ENCODE measurements around the gene HCRTR1.

The HCRTR1 gene

DNA sequence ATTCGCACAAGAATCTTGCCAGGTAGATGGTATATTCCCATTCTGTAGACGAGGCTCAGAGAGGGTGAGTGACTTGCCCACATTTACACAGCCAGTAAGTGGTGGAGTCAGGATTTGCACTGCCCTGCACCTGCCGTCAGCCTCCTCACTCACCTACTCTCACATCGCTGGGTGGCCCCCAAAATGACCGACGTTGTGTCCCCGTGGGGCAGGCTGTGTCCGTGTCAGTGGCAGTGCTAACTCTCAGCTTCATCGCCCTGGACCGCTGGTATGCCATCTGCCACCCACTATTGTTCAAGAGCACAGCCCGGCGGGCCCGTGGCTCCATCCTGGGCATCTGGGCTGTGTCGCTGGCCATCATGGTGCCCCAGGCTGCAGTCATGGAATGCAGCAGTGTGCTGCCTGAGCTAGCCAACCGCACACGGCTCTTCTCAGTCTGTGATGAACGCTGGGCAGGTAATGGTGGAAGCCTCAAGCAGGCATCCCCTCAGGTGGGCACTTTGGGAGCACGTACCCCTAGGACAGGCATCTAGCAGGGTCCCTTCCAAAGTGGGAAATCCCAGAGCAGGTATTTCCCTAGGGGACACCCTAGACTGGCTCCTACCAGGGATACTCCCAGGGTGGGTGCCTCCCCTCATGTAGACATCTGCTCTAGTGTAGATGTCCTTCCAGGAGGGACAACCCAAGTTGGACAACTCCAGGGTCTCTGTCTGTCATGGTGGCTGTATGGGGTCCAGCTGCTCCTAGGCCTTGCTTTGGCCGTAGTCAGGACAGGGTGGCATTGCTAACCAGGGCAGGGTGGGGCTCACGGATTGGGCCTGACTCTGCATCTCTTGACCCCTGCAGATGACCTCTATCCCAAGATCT is 3.4 kb downstream of the HCRTR1 start:
- DNase-seq (ENCODE audit: low spot score): no peak
- TF ChIP-seq, protein P1, sequence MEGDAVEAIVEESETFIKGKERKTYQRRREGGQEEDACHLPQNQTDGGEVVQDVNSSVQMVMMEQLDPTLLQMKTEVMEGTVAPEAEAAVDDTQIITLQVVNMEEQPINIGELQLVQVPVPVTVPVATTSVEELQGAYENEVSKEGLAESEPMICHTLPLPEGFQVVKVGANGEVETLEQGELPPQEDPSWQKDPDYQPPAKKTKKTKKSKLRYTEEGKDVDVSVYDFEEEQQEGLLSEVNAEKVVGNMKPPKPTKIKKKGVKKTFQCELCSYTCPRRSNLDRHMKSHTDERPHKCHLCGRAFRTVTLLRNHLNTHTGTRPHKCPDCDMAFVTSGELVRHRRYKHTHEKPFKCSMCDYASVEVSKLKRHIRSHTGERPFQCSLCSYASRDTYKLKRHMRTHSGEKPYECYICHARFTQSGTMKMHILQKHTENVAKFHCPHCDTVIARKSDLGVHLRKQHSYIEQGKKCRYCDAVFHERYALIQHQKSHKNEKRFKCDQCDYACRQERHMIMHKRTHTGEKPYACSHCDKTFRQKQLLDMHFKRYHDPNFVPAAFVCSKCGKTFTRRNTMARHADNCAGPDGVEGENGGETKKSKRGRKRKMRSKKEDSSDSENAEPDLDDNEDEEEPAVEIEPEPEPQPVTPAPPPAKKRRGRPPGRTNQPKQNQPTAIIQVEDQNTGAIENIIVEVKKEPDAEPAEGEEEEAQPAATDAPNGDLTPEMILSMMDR (IDR thresholded peaks at IDR 0.05; ENCODE audit: extremely low read depth, missing control alignments): no peak

DNA sequence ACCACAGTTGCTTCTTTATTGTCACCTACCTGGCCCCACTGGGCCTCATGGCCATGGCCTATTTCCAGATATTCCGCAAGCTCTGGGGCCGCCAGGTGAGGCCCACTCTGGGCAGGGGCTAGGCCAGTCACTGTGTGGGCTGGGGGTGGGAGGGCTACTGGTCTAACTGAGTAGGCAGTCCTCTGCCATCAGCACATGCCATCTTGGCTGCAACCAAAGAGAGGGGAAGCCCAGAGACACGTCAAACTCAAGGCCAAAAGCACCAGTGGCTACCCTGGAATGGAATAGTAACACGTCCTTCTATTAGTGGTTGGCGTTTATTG is 4.0 kb downstream of the HCRTR1 start:
- TF ChIP-seq, protein P1 (IDR thresholded peaks at IDR 0.05; ENCODE audit: extremely low read depth, missing control alignments): no peak
- DNase-seq (ENCODE audit: low spot score): no peak

DNA sequence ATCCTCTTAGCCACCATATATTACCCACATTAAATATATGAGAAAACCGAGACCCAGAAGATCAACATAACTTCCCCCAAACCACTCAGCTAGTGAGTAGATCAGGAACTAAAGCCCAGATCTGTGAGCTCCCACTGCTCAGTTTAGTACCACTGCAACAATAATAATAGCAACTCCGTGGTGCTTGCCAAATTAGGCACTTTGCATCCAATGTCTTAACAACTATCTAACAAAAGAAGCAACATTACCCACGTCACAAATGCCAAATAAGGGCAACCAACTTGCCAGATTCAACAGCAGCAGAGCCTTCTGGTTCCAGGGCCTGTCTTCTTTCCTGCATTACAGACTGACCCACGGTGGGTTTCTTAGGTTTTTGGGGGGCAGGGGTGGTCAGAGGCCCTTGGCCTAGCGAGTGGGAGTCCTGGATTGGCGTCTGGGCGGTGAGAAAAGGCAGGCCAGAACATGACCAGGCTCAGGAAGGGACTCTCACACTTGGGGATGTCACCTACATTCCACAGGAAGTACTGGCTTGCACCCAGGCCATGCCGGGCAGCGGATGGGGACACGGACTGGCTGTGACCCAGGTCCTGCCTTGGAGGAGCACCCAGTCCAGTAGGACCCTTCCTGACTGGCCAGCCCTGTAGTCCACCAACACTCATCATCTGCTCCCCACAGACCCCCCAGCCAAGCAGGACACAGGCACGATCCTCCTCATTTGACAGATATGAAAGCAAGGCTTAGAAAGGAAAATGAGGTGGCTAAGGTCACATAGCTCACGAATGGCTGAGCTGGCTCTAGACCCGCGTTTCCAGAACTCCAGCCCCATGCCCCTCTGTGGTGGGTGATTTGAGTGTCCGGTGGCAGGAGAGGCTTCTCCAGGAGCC is 4.6 kb downstream of the HCRTR1 start:
- TF ChIP-seq, protein P1 (IDR thresholded peaks at IDR 0.05; ENCODE audit: extremely low read depth, missing control alignments): no peak
- DNase-seq (ENCODE audit: low spot score): no peak

DNA sequence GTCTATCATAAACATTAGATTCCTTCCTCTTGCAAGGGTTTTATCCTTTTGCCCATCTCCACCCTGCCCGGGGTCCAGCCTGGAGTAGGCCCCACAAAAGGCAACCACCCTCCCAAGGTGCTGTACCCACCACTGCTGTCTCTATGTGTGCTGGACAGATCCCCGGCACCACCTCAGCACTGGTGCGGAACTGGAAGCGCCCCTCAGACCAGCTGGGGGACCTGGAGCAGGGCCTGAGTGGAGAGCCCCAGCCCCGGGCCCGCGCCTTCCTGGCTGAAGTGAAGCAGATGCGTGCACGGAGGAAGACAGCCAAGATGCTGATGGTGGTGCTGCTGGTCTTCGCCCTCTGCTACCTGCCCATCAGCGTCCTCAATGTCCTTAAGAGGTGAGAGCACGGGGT is 5.9 kb downstream of the HCRTR1 start:
- no peak for DNase-seq (ENCODE audit: low spot score)
- TF ChIP-seq, protein P1 (IDR thresholded peaks at IDR 0.05; ENCODE audit: extremely low read depth, missing control alignments): no peak

DNA sequence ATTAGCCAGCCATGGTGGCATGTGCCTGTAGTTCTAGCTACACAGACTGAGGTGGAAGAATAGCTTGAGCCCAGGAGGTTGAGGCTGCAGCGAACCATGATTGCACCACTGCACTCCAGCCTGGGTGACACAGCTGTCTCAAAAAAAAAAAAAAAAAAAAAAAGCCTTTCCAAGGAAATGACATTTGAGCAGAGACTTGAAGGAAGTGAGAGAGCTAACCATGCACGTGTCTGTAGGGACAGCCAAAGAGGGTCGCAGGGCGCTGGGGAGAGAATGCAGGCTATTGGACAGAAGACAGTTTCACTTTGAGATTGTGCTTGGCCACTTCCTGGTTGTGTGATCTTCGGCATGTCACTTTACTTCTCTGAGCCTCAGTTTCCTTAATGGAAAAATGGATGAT is 6.8 kb downstream of the HCRTR1 start:
- TF ChIP-seq, protein P1 (IDR thresholded peaks at IDR 0.05; ENCODE audit: extremely low read depth, missing control alignments): no peak
- no peak for DNase-seq (ENCODE audit: low spot score)

DNA sequence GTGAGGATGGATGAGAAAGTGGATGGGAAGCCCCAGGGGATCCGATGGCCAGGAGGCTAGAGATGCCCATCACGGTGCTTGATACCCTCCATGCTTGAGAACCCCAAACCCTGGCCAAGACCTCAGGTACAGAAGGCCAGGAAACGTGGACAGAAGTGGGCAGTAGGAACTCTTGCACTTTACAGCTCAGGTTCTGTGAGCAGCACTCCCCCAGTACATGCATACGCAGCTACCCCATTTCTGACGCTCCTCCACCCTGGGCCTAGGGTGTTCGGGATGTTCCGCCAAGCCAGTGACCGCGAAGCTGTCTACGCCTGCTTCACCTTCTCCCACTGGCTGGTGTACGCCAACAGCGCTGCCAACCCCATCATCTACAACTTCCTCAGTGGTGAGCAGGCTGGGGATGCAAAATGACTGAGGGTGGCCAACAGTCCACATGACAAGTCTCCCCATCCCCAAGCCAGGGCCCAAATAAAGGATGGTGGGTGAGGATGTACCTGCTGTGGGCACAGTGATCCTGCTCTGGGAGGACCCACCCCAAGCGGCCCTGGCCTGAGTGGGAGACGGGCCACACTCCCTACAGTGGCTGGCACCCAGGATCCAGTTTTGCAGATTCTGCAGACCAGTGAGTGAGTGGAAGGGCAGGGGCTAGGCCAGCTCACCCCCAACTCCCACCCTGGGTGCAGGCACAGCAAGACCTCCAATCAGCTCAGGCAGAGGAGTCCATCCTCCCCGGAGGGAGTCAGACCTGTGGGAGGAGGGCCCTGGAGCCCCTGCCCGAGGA is 7.4 kb downstream of the HCRTR1 start:
- TF ChIP-seq, protein P1 (IDR thresholded peaks at IDR 0.05; ENCODE audit: extremely low read depth, missing control alignments): no peak
- no peak for DNase-seq (ENCODE audit: low spot score)

All from GM20000 (cell line).